Prostate gland (tissue), 2 donors: ENCODE data around the gene CLIP1.

Experiments used
- CTCF ChIP-seq, 4 experiments: fragments of 200-600 bp in 2 of 4; fragments of 450-650 bp in 2 of 4; sonication (generic) in 2 of 4; IDR thresholded peaks; 1 replicate in 3 of 4; 2 replicates in 1 of 4; pipeline ENCODE4 v1.5.1; 2016 to 2019; ENCODE audit warnings: antibody characterized with exemption in 4 of 4, mild to moderate bottlenecking in 2 of 4, moderate library complexity in 2 of 4
- POLR2A ChIP-seq: fragments of 450-650 bp; IDR thresholded peaks from one replicate; pipeline ENCODE4 v1.6.1; 2016; ENCODE audit warnings: antibody characterized with exemption, mild to moderate bottlenecking
- POLR2AphosphoS5 ChIP-seq: sonication (generic); formaldehyde crosslinking; IDR thresholded peaks from one replicate; pipeline ENCODE4 v1.6.1; 2017; ENCODE audit warnings: antibody characterized with exemption

DNA sequence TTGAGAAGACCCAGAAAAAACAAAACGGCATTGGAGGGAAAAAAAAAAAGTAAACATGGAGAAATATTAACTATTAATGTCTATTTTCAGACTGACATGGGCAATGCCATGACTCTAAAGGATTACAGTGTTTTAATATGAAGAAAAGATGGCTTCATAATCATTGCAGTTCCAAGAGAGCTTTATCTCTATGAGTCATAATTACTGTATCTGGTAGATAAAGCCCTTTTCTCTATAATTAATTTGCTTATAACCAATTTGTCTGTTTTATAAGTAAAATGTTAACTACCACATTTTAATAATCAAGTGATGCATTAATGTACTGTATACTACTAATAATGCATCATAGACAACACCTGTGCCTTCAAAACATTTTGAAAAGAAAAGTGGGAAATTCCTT, 59.7 kb downstream of the CLIP1 start:
- TF ChIP-seq CTCF (IDR thresholded peaks at IDR 0.05) (no peak), POLR2A (no peak), POLR2AphosphoS5 (no peak)
